NCI-H1930 (cell line): ENCODE measurements around the gene OXNAD1.
"Not testable (repeated sequence)": the region's sequence is repeated elsewhere in the genome, so short reads cannot be mapped to it uniquely, and the experiment has no call there.

Source experiments
- DNase-seq, 2 experiments: peaks; one replicate each; lab custom pipeline; 2025; lab: John Stamatoyannopoulos, UW

Gene OXNAD1

DNA sequence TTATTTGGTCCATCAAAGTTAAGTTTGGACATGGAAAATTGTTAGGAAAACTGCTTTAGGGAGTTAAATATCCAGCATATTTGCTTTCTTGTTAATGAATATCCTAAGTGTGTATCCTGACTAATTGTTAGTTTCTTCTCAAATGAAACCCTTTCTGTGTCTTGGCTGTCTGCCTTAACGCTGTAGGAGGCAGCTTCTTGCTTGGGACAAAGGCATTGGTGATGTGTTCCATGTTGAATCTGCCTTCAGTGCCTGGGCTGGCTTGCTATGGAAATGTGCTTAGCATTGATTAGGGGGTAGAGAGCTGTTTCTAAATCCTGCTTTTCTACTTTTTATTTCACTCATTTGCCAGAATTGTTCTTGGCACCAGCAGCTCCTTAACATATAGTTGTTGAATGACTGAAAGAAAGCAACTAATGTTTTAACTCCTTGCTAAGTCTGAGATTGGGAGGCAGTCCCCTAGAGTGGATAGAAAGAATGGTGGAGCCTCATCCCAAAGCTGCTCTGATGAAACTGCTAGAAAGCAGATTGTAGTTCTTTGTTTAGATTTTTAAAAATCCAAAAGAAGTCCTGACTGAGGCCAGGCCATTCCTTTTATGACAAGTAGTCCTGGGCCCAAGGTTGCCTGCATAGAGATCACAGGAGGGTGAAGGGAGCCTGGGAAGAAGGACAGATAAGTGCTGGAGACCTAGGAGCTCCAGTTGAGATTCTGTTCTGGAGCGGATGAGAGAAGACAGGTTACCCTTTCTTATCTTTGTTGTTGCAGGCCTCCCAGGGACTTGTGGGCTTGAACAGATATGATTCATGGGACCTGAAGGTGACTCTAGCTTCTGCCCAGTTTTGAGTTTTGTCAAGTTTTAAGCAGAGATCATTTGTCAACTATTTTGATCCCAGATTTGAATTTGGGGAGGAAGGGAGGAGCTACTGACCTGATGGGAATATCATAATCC lies 39.3 kb downstream of the OXNAD1 start:
- DNase-seq, result no peak

DNA sequence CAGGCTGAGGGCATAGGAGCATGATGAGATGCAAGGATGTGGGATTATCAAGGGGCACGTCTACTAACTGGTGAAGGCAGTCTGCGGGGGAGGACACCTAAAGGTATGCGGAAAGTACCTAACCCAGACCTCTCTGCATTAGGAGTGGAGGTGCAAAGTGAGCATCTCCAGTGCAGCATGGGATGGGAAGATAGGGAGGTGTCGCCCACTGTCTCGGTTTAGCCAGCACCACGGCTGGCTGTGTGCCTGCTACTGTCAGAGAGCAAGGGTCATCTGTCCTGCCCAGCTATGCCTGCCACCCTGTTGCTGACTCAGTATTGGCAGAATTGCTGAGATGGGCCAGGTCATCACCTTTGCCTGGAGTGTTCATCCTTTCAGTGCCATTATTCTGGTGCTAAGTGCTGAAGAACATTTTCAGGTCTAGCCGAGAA lies 40.1 kb downstream of the OXNAD1 start:
- no peak for DNase-seq

DNA sequence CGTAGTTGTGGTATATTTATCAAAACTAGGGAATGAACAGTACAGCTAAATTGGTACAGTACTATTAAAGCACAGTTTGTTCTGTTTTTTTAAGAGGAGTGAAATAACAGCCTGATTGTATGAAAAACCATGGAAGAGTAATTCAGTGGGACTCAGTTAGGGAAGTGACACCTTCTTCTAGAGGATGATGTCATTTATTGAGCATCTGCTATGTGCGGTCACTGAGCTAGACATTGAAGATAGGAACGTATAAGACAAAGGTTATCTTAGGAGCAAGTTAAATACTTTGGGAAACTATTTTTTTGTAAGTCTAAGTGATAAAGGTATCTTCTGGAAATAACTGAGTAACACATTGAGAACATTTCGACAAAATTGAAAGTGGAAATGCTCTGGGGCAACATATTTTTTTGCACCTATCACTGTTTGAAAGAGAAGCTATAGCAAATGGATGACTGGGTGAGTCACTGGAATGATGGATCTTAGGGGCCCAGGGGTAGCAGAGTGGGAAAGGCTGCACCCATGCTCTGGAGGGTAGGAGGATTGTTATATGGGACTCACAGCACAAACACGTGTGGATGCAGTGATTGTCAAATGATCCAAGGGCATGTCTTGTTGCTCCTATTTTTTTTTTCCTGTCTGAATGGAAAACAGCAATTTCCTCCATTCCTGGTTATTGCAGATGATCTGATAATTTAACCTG lies 43.0 kb downstream of the OXNAD1 start:
- DNase-seq, result no peak

GRCh38 chr3:16308727-16309126 lies 43.7 kb downstream of the OXNAD1 start:
- DNase-seq, result no peak

- DNase-seq, result no peak
These were observed 44.5 kb downstream of the OXNAD1 start for GRCh38 chr3:16309558-16309957.

DNA sequence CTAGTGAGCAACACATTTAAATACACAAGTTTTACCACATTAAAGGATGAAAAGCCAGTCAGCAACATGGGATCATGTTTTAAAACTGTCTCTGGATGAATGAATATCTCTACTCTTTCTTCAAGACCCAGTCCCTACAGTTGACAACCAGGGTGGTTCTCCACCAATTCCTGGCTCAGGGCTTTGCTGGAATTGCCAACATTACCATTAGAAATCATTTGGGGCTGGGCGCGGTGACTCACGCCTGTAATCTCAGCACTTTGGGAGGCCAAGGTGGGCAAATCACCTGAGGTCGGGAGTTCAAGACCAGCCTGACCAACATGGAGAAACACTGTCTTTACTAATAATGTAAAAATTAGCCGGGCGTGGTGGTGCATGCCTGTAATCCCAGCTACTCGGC lies 45.5 kb downstream of the OXNAD1 start:
- DNase-seq, result not testable (repeated sequence)

DNA sequence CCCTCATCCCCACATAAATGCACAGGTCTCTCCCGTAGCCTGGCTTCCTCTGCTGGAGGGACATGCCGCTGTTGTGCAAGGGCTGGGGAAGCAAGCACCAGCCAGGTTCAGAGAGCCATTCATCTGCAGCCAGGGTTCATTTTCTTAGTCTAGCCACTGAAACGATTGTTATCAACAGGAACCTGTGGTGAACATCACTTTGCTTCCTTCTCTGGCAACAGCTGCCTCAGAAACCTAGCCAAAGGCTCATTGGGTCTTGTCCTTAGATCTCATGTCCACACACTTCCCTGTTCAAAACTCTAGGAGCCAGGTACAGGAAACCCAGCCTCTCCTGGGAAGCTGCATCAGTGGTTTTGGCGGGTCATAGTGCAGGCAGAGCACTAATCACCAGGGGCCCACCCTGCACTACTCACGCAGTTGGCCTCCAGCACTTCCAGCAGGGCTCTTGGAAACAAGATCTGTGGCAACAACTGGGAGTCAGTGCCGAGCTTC lies 47.0 kb downstream of the OXNAD1 start:
- DNase-seq, result no peak

DNA sequence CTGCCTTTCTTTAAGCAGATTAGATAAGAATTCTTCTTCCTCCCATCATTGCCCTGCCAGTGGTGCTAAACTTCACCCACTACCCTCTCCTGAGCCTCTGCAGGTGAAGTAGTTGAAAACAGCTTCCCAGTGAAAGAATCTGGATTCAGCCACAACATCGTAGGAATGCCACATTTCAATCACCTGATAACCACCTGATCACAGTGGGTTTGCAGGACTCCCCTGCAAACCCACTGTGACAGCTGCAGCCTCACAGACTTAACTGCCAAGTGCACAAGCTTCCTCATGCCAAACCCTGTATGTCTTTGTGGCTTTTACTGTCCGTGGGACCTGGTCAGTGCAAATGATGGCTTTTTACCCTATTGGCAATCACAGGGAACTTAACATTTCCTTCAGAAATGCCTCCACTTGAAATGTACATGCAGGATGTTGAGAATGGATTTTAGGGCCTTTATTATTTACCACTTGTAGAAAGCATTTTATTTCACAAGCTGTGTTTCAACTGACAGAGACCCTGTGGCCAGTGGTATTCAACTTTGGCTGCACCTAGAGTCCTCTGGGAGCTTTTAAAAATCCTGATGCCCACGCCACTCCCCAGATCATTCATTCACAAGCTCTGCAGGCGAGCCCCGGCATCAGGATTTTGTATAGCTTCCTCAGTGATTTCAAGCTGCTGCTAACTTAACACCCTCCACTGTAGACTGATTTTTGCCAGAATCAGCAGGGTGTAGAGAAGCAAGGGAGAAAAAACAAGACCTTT lies 49.1 kb downstream of the OXNAD1 start:
- DNase-seq, result no peak

DNA sequence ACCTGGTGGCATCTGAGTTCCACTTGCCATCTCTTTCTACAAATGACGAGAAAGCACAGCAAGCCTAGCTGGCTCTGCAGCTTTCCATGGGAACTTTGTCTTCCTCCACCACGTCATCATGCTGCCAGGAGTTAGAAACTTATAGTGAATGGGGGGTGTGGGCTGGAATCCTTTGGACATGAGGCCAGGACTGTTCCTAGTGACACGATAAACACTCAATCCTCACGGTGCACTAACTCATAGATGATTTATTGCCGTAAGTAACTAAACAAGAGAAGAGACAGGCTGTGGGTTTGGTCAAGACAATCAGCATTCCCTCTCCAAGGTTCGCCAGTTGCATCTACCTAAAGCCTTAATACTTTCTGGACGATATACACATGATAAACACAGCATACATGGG lies 50.6 kb downstream of the OXNAD1 start:
- DNase-seq, result no peak

DNA sequence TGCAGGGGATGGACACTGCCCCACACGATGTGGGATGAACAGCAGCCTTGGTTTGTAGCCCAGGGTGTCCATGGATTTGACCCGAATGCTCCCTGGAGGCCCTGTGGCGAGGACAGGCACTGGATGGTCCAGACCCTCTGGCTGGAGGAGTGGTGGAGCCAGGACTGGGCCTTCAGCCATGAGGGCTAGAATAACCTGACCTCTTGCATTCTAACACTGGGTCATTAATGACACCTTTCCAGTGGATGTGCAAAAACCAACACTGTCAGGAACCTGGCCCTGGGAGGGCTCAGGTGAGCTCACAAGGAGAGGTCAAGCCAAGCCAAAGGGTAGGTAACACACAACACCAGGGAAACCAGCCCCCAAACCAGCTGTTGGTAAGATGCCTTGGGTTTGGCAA lies 51.4 kb downstream of the OXNAD1 start:
- no peak for DNase-seq

GRCh38 chr3:16316847-16317560 lies 52.0 kb downstream of the OXNAD1 start:
- no peak for DNase-seq

GRCh38 chr3:16317561-16317945 lies 52.5 kb downstream of the OXNAD1 start:
- no peak for DNase-seq

GRCh38 chr3:16318176-16318575 lies 53.2 kb downstream of the OXNAD1 start:
- DNase-seq, result no peak

DNA sequence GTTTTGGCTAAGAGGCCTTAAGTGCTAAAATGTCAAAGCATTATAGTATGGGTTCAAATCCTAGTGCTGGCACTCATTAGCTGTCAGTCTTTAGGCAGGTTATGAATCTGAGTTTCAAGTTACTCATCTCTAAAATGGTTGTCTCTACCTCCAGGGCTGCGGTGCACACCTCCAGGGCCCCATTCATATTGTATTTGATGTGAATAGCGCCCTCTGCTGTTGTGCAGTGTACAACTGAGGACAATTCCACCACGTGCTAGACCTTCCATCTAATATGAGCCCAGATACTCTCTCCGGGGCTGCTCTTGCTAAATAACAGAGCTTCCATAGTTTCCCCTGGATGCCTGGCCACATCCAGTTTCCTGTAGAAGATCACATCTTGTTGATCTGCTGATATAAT lies 54.3 kb downstream of the OXNAD1 start:
- no peak for DNase-seq

GRCh38 chr3:16319723-16320122 lies 54.7 kb downstream of the OXNAD1 start:
- no peak for DNase-seq

- DNase-seq, result no peak
These were observed 55.7 kb downstream of the OXNAD1 start for GRCh38 chr3:16320711-16321110.

GRCh38 chr3:16322189-16322588 lies 57.2 kb downstream of the OXNAD1 start:
- no peak for DNase-seq

DNA sequence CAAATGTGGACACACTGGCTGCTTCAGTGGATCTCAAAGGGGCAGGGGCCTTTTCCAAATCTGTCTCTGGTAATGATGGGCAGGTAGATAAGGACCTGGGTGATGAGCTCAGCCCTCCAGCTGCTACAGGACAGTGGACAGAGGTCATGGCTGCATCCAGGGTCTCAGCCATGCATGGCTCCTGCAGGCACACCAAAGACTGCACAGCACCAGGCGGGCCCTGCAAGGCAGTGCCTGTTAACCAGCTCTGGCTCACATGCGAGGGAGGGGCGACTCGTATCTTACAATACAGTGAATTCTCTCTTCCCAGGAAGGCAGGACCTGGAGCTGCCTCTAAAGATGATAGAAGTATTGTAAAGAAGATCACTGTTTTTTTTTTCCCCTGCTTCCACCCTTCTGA lies 58.7 kb downstream of the OXNAD1 start:
- DNase-seq, result no peak

DNA sequence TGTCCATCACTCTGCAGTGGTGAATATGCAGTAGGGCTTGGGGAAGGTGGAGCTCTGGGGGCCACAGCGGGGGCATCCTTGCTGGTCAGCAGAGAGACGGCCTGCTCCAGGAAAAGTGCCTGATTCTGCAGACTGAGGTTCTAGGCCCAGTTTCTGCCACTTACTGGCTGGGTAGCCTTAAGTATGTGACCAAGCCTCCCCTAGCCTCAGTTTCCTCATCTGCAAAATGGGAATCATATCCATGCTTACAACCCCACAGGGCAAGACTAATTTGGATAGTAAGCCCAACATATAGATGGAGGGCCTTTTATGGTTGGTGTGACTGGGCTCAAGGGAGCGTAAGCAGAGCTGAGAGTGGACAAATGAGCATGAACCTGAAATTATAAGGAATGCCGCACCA lies 60.8 kb downstream of the OXNAD1 start:
- DNase-seq, result no peak

GRCh38 chr3:16326724-16327349 lies 61.8 kb downstream of the OXNAD1 start:
- no peak for DNase-seq

DNA sequence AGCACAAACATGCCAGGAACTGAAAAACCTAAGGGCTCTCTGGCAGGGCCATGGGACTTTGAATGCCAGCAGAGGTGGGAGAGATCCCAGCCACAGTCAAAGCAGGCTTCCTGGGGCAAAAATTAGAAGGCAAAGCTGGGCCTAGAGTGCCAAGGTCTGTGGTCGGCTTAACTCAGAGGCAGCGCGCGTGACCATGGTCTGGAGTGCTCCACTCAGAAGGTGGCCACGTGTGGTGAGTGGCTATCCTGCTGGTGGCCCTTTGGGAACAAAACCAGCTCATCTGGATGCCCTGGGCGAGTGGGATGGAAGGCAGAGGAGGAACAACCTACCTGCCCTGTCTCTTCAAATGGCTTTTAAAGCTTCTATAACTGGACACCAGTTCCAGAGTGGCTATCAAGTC lies 63.1 kb downstream of the OXNAD1 start:
- no peak for DNase-seq
